HCT116 (cell line): Measurements from ENCODE around the gene FAM168A. TPM values are rescaled to one million over a fixed set of nuclear protein-coding genes. Genes with fewer than 3 reads are reported as not detected.

Source experiments
- ATAC-seq: fragments of 200-7000 bp; cut with Tn5 transposase; 2 replicates; pipeline ENCODE4 v1.9.1; 2020; ENCODE audit warnings: mild to moderate bottlenecking, moderate library complexity
- BruUV-seq: library from RNA; stranded (reverse); fragments of 400-500 nt; replicated peaks from 2 replicates; lab custom pipeline; 2021; lab: Mats Ljungman, UMichigan
- CTCF ChIA-PET: fragments of 300-600 bp; sonication (Branson Sonifier 250); formaldehyde crosslinking; loops from one replicate; lab custom pipeline; 2021; ENCODE audit warnings: antibody characterized with exemption; lab: Charles Lee
- POLR2A ChIA-PET: fragments of 300-600, 350-600 bp; sonication (Branson Sonifier 250); formaldehyde crosslinking; loops from one replicate; lab custom pipeline; 2021; ENCODE audit warnings: antibody characterized with exemption; lab: Charles Lee
- RAD21 ChIA-PET, 2 experiments: fragments of 300-600 bp; sonication (Branson Sonifier 250); formaldehyde crosslinking; loops; one replicate each; lab custom pipeline; 2023; ENCODE audit warnings: low total read pairs in 2 of 2; ENCODE audit not compliant: uncharacterized antibody in 2 of 2, unreplicated experiment in 2 of 2, low non-redundant PET in 1 of 2; lab: Charles Lee
- DNase-seq: peaks from one replicate; pipeline ENCODE4 v3.0.0-alpha.2; 2010; ENCODE audit warnings: low read depth, low spot score
- H2AFZ ChIP-seq: fragments of 200-600 bp; shearing (Covaris generic), sonication (generic); 2 replicates; pipeline ENCODE4 v1.6.1; 2017; ENCODE audit warnings: low read depth, mixed run types, mixed read lengths, antibody characterized with exemption, low read length; ENCODE audit not compliant: poor library complexity, severe bottlenecking
- H3K27ac ChIP-seq: 2 replicates; pipeline ENCODE4 v1.5.1; 2012; ENCODE audit warnings: low read depth, low read length
- H3K27me3 ChIP-seq: fragments of 200-600 bp; sonication (generic); 2 replicates; pipeline ENCODE4 v1.6.1; 2016; ENCODE audit warnings: mixed run types, low read length, mixed read lengths; ENCODE audit not compliant: insufficient read depth
- H3K36me3 ChIP-seq, 2 experiments: fragments of 200-500 bp in 1 of 2; fragments of 200-600 bp in 1 of 2; sonication (Bioruptor generic) in 1 of 2; sonication (generic) in 1 of 2; 2 replicates each; pipeline versions ENCODE4 v1.5.1 to v1.6.1; 2014 to 2016; ENCODE audit warnings: low read length in 2 of 2, inconsistent platforms in 1 of 2, mixed read lengths in 1 of 2, mixed run types in 1 of 2; ENCODE audit not compliant: insufficient read depth in 2 of 2, control insufficient read depth in 1 of 2
- H3K4me1 ChIP-seq, 2 experiments: fragments of 200-600 bp in 1 of 2; sonication (generic) in 1 of 2; 2 replicates each; pipeline versions ENCODE4 v1.5.1 to v1.6.1; 2012 to 2017; ENCODE audit warnings: low read length in 2 of 2, inconsistent platforms in 1 of 2, mild to moderate bottlenecking in 1 of 2, mixed read lengths in 1 of 2, mixed run types in 1 of 2, moderate library complexity in 1 of 2; ENCODE audit not compliant: insufficient read depth in 2 of 2, control insufficient read depth in 1 of 2
- H3K4me2 ChIP-seq: fragments of 200-600 bp; sonication (generic); 2 replicates; pipeline ENCODE4 v1.6.1; 2017; ENCODE audit warnings: mixed run types, low read length, mixed read lengths
- H3K4me3 ChIP-seq, 2 experiments: fragments of 200-600 bp in 1 of 2; sonication (generic) in 1 of 2; replicated peaks in 1 of 2; 2 replicates each; pipeline ENCODE4 v1.5.1; 2011 to 2016; ENCODE audit warnings: low read length in 2 of 2, control low read depth in 1 of 2, low read depth in 1 of 2, mild to moderate bottlenecking in 1 of 2, mixed read lengths in 1 of 2, mixed run types in 1 of 2
- H3K79me2 ChIP-seq: fragments of 200-600 bp; sonication (generic); 2 replicates; pipeline ENCODE4 v1.6.1; 2017; ENCODE audit warnings: mild to moderate bottlenecking, mixed run types, low read length, moderate library complexity, mixed read lengths; ENCODE audit not compliant: insufficient read depth
- H3K9ac ChIP-seq: fragments of 200-600 bp; sonication (generic); 2 replicates; pipeline ENCODE4 v1.6.1; 2016; ENCODE audit warnings: low read length, mixed read lengths
- H3K9me2 ChIP-seq: fragments of 200-600 bp; sonication (generic), shearing (Covaris generic); 2 replicates; pipeline ENCODE4 v1.6.1; 2017; ENCODE audit warnings: mixed run types, mild to moderate bottlenecking, moderate library complexity; ENCODE audit not compliant: insufficient read depth
- H3K9me3 ChIP-seq, 2 experiments: fragments of 200-500 bp in 1 of 2; fragments of 200-600 bp in 1 of 2; sonication (Bioruptor generic) in 1 of 2; sonication (generic) in 1 of 2; 2 replicates each; pipeline ENCODE4 v1.6.1; 2014 to 2017; ENCODE audit warnings: low read length in 2 of 2, mixed read lengths in 2 of 2, inconsistent platforms in 1 of 2, low read depth in 1 of 2, mild to moderate bottlenecking in 1 of 2, mixed run types in 1 of 2, moderate library complexity in 1 of 2; ENCODE audit not compliant: control insufficient read depth in 1 of 2, insufficient read depth in 1 of 2
- H4K20me1 ChIP-seq: fragments of 200-600 bp; sonication (generic), shearing (Covaris generic); 2 replicates; pipeline ENCODE4 v1.6.1; 2017; ENCODE audit warnings: mixed run types, mild to moderate bottlenecking, moderate library complexity; ENCODE audit not compliant: insufficient read depth
- CEBPB ChIP-seq: IDR thresholded peaks from 2 replicates; pipeline ENCODE4 v1.6.1; 2012; ENCODE audit warnings: low read depth
- EGR1 ChIP-seq: IDR thresholded peaks from 2 replicates; pipeline ENCODE4 v1.6.1; 2012; ENCODE audit warnings: low read depth
- ELF1 ChIP-seq: IDR thresholded peaks from 2 replicates; pipeline ENCODE4 v1.6.1; 2012; ENCODE audit warnings: low read depth, borderline replicate concordance
- EZH2 ChIP-seq: fragments of 200-600 bp; sonication (generic); IDR thresholded peaks from 2 replicates; pipeline ENCODE4 v1.6.1; 2017; ENCODE audit warnings: antibody characterized with exemption, mixed run types
- EZH2phosphoT487 ChIP-seq: fragments of 200-600 bp; IDR thresholded peaks from 2 replicates; pipeline ENCODE4 v1.6.1; 2018; ENCODE audit warnings: antibody characterized with exemption, borderline replicate concordance
- MAX ChIP-seq: IDR thresholded peaks from 2 replicates; pipeline ENCODE4 v1.6.1; 2012
- POLR2A ChIP-seq: IDR thresholded peaks from 2 replicates; pipeline ENCODE4 v1.7.0; 2011; ENCODE audit warnings: borderline replicate concordance; ENCODE audit not compliant: insufficient read depth, insufficient read length; ENCODE audit errors: extremely low read depth
- POLR2AphosphoS5 ChIP-seq: IDR thresholded peaks from 2 replicates; pipeline ENCODE4 v1.6.1; 2011; ENCODE audit warnings: mild to moderate bottlenecking, low read depth, low read length, moderate library complexity
- RAD21 ChIP-seq: IDR thresholded peaks from 2 replicates; pipeline ENCODE4 v1.6.1; 2012; ENCODE audit warnings: low read depth, mild to moderate bottlenecking
- SIN3A ChIP-seq: IDR thresholded peaks from 2 replicates; pipeline ENCODE4 v1.6.1; 2012; ENCODE audit warnings: low read depth
- SP1 ChIP-seq: IDR thresholded peaks from 2 replicates; pipeline ENCODE4 v1.6.1; 2012; ENCODE audit warnings: low read depth
- YY1 ChIP-seq: IDR thresholded peaks from 2 replicates; pipeline ENCODE4 v1.6.1; 2011; ENCODE audit warnings: low read length, low read depth, moderate library complexity, mild to moderate bottlenecking; ENCODE audit not compliant: insufficient replicate concordance; ENCODE audit errors: extremely low read depth
- ZBTB33 ChIP-seq: IDR thresholded peaks from 2 replicates; pipeline ENCODE4 v1.6.1; 2011; ENCODE audit warnings: mild to moderate bottlenecking, low read length, moderate library complexity; ENCODE audit not compliant: insufficient replicate concordance; ENCODE audit errors: extremely low read depth
- ZNF274 ChIP-seq: fragments of 200-500 bp; sonication (Bioruptor generic); IDR thresholded peaks from 2 replicates; pipeline ENCODE4 v1.6.1; 2014; ENCODE audit warnings: mild to moderate bottlenecking, low read depth, low read length, inconsistent platforms
- intact Hi-C: fragments of 100-400 bp; cut with micrococcal nuclease; formaldehyde crosslinking; loops from 2 replicates; pipeline ENCODE4 v1.10.0; 2022
- total RNA-seq: library from RNA; stranded (reverse); gene quantifications from one replicate; pipeline ENCODE4 v1.2.1, GENCODE V29; 2021; ENCODE audit not compliant: unreplicated experiment
- TF ChIP-seq, protein P1 (sequence below), 3 experiments: fragments of 200-600 bp in 1 of 3; sonication (generic) in 1 of 3; IDR thresholded peaks in 2 of 3; conservative IDR thresholded peaks in 1 of 3; 2 replicates each; pipeline ENCODE4 v1.5.1; 2012 to 2017; ENCODE audit warnings: low read depth in 2 of 3, low read length in 2 of 3, antibody characterized with exemption in 1 of 3, borderline replicate concordance in 1 of 3, control low read depth in 1 of 3, mild to moderate bottlenecking in 1 of 3, mixed read lengths in 1 of 3, mixed run types in 1 of 3, moderate library complexity in 1 of 3; ENCODE audit not compliant: insufficient read depth in 1 of 3
- TF ChIP-seq, protein P2 (sequence below): IDR thresholded peaks from 2 replicates; pipeline ENCODE4 v1.6.1; 2012

Gene FAM168A
- total RNA-seq, 1 experiment from 2014 or later: 31.5 TPM

DNA sequence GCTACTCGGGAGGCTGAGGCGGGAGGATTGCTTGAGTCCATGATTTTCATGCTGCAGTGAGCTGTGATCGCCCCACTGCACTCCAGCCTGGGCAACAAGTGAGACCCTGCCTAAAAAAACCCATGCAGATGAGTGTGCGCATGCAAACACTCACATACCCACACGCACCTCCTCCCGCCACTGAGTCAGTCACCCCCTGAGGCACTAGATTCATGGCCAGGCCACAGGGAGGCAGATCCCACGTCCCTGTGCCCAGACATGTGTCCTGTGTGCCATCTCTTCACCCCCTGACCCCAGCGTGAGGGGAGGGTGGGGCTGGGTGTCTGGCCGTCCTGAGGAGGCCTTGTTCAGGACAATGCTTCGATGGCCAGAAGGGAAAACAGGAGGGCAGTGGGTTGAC, 206.2 kb downstream of the FAM168A start (continued):
- TF ChIP-seq MAX (no peak), RAD21 (no peak)

- H2AFZ ChIP-seq: no peak overlapping the region
- H3K4me1 ChIP-seq: peaks cover 0 to 14% of the 10 kb centered on the region in 2 experiments; a peak in 2 of 4 replicates
- RAD21 ChIA-PET: no interaction called here
- no peak overlapping the region for H3K27ac ChIP-seq
- intact Hi-C loops: no loop called here
- no peak overlapping the region for H3K4me2 ChIP-seq
- no peaks in the 10 kb centered on the region for H3K9me3 ChIP-seq
- DNase-seq (no peak), ATAC-seq (no peak)
- no peaks in the 10 kb centered on the region for H3K27me3 ChIP-seq
- H4K20me1 ChIP-seq: no peaks in the 10 kb centered on the region
- BruUV-seq: no TSS peak
- peaks cover 2 to 12% of the 10 kb centered on the region in 2 experiments; a peak in 2 of 4 replicates for H3K36me3 ChIP-seq
- no peak for TF ChIP-seq SIN3A
- TF ChIP-seq, protein P1, sequence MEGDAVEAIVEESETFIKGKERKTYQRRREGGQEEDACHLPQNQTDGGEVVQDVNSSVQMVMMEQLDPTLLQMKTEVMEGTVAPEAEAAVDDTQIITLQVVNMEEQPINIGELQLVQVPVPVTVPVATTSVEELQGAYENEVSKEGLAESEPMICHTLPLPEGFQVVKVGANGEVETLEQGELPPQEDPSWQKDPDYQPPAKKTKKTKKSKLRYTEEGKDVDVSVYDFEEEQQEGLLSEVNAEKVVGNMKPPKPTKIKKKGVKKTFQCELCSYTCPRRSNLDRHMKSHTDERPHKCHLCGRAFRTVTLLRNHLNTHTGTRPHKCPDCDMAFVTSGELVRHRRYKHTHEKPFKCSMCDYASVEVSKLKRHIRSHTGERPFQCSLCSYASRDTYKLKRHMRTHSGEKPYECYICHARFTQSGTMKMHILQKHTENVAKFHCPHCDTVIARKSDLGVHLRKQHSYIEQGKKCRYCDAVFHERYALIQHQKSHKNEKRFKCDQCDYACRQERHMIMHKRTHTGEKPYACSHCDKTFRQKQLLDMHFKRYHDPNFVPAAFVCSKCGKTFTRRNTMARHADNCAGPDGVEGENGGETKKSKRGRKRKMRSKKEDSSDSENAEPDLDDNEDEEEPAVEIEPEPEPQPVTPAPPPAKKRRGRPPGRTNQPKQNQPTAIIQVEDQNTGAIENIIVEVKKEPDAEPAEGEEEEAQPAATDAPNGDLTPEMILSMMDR (IDR thresholded peaks at IDR 0.05 in 2 of 3, conservative IDR thresholded peaks at IDR 0.05 in 1 of 3; ENCODE audit: borderline replicate concordance in 1 of 3, insufficient read depth in 1 of 3, low read depth in 2 of 3, low read length in 2 of 3): no peak
- no peak for TF ChIP-seq EGR1
- no peak for TF ChIP-seq SP1
- no peak for TF ChIP-seq RAD21
- TF ChIP-seq EZH2phosphoT487: no peak
- TF ChIP-seq, protein P2, sequence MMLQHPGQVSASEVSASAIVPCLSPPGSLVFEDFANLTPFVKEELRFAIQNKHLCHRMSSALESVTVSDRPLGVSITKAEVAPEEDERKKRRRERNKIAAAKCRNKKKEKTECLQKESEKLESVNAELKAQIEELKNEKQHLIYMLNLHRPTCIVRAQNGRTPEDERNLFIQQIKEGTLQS: no peak
- TF ChIP-seq ZNF274: no peak
- no peak for TF ChIP-seq MAX
- TF ChIP-seq EZH2: no peak
- TF ChIP-seq ZBTB33: no peak
- TF ChIP-seq POLR2A: no peak
- no peak for TF ChIP-seq YY1
- no peak for TF ChIP-seq POLR2AphosphoS5
- no peak for TF ChIP-seq CEBPB
- no peak for TF ChIP-seq ELF1
- H3K4me3 ChIP-seq: no peak overlapping the region
- no peak overlapping the region for H3K9ac ChIP-seq
- H3K9me2 ChIP-seq: no peaks in the 10 kb centered on the region
- POLR2A ChIA-PET: interaction anchor here (0.9 kb wide), 1 partner anchor 40 kb away, joined by 3 read pairs; no protein-coding TSS in a partner anchor
- peaks cover 46% of the 10 kb centered on the region for H3K79me2 ChIP-seq
- CTCF ChIA-PET: no interaction called here
These were observed 207.0 kb downstream of the FAM168A start for GRCh38 chr11:73390601-73391565.
